Skeletal muscle cell (primary cell): ENCODE measurements around the gene PTX3.
A peak's percentile ranks its signal among the peaks of the same experiment; 100 is the strongest.

Experiments used
- DNase-seq: peaks from one replicate; pipeline ENCODE4 v3.0.0-alpha.2; 2010; ENCODE audit warnings: low read depth
- H3K4me3 ChIP-seq: 2 replicates; pipeline ENCODE4 v1.5.1; 2011; ENCODE audit warnings: low read depth, mild to moderate bottlenecking, control low read depth, low read length, moderate library complexity

The PTX3 gene

GRCh38 chr3:157467200-157467599 lies 30.6 kb downstream of the PTX3 start:
- H3K4me3 ChIP-seq: no peak overlapping the region
- no peak for DNase-seq

- H3K4me3 ChIP-seq: no peak overlapping the region
- DNase-seq: no peak
Measured at GRCh38 chr3:157469561-157470294, 33.1 kb downstream of the PTX3 start.

DNA sequence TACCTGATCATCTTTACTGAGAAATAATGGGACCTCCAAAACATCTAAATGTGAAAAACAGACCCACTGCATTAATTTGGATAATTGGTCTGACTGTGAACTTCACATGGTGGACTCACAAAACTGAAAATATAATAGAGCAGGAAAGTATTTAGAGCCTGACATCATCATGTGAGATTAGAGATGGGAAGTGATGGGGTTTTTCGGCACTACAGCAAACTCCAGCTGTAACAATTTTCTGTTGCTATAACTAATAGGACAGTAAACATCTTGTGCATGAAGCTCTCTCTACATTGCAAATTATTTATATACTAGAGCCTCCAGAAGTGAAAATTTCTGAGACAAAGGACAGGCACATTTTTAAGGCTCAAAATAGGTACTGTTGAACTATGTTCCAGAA lies 34.4 kb downstream of the PTX3 start:
- no peak for DNase-seq
- H3K4me3 ChIP-seq: no peak overlapping the region

- no peak overlapping the region for H3K4me3 ChIP-seq
- DNase-seq: no peak
Measured at GRCh38 chr3:157472648-157473047, 36.0 kb downstream of the PTX3 start.

GRCh38 chr3:157475921-157476414 lies 39.3 kb downstream of the PTX3 start:
- peak; percentile 61 for DNase-seq
- no peak overlapping the region for H3K4me3 ChIP-seq

DNA sequence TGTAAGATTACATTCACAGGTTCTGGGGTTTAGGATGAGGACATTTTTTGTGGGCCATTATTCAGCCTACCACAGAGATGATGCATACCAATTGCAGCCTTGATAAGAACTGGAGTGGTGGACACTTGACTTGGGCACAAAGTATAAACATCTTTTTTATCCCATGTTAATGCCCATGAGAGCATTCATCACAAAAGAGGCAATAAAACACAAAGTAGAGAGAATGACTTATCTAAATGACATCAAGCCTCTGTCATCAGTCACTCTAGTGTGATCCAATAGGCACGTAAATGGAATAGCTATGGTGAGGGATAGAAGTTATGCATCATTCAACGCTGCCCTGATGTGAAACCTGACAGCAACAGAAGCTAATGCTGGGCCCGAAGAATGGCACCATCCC lies 40.8 kb downstream of the PTX3 start:
- no peak for DNase-seq
- H3K4me3 ChIP-seq: no peak overlapping the region

DNA sequence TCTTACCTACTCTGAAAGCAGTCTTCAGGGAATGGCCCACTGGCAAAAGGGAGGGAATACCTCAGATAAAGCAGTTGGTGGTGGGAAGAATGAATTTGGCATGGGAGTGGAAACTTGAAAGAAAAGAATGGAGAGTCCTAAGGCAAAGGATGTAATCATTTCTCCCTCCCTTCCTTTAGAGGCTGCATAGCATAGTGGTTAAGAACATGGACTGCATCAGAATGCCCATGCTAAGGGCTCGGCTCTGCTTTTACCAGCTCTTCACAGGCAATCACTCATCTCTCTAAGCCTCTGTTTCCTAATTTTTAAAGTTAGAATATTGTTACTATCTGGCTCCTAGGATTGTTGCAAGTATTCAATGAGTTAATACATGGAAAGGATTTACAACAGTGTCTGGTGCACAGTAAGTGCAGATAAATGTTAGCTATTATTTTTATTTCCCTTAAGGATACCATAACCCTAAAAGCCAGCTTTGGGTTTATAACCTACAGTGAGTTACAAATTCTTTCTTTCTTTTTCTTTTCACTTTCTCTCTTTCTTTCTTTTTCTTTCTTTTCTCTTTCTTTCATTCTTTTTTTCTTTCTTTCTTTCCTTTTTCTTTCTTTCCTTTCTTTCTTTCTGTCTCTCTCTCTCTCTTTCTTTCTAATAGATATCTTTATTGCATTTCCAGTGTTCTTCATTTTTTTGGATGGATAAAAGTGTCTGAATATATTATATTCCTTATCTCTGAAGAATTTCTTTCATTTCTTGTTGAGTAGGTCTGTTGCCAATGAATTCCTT lies 43.0 kb downstream of the PTX3 start:
- no peak overlapping the region for H3K4me3 ChIP-seq
- DNase-seq: no peak

DNA sequence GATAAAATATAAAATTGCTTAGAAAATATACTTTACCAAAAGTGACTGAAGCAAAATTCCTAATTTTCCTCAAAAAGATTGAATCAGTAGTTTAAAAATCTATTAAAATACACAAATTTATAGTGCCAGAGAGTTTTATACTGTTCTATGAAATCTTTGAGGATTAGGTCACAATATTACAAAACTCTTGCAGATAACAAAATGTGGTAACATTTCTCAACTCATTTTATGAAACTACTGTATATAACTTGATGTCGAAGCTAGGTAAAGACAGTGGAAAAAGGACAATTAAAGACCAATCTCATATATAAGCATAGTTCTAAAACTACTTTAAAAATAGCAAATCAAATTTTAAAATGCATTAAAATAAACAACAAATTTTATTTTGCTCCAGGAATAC lies 50.7 kb downstream of the PTX3 start:
- no peak for DNase-seq
- no peak overlapping the region for H3K4me3 ChIP-seq

GRCh38 chr3:157488144-157488543 lies 51.5 kb downstream of the PTX3 start:
- no peak overlapping the region for H3K4me3 ChIP-seq
- no peak for DNase-seq

GRCh38 chr3:157491136-157491535 lies 54.5 kb downstream of the PTX3 start:
- DNase-seq: no peak
- H3K4me3 ChIP-seq: no peak overlapping the region
